ENCODE measurements around the gene KRTAP10-9.
"Not testable (repeated sequence)": the region's sequence is repeated elsewhere in the genome, so short reads cannot be mapped to it uniquely, and the experiment has no call there.

The KRTAP10-9 gene

GRCh38 chr21:44626673-44627143, at the start of gene KRTAP10-9:
TSS of gene KRTAP10-9 (plus strand) at chr21:44627093. CDS start at chr21:44627172, 79 bp downstream.
- TF ChIP-seq, protein P1, sequence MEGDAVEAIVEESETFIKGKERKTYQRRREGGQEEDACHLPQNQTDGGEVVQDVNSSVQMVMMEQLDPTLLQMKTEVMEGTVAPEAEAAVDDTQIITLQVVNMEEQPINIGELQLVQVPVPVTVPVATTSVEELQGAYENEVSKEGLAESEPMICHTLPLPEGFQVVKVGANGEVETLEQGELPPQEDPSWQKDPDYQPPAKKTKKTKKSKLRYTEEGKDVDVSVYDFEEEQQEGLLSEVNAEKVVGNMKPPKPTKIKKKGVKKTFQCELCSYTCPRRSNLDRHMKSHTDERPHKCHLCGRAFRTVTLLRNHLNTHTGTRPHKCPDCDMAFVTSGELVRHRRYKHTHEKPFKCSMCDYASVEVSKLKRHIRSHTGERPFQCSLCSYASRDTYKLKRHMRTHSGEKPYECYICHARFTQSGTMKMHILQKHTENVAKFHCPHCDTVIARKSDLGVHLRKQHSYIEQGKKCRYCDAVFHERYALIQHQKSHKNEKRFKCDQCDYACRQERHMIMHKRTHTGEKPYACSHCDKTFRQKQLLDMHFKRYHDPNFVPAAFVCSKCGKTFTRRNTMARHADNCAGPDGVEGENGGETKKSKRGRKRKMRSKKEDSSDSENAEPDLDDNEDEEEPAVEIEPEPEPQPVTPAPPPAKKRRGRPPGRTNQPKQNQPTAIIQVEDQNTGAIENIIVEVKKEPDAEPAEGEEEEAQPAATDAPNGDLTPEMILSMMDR (IDR thresholded peaks at IDR 0.05; ENCODE audit: insufficient read depth, low read depth, low read length, missing control alignments), result no peak
- DNase-seq (ENCODE audit: low read depth), result no peak
- no peak within 1 kb of the TSS for H3K4me3 ChIP-seq (ENCODE audit: low read length)

DNA sequence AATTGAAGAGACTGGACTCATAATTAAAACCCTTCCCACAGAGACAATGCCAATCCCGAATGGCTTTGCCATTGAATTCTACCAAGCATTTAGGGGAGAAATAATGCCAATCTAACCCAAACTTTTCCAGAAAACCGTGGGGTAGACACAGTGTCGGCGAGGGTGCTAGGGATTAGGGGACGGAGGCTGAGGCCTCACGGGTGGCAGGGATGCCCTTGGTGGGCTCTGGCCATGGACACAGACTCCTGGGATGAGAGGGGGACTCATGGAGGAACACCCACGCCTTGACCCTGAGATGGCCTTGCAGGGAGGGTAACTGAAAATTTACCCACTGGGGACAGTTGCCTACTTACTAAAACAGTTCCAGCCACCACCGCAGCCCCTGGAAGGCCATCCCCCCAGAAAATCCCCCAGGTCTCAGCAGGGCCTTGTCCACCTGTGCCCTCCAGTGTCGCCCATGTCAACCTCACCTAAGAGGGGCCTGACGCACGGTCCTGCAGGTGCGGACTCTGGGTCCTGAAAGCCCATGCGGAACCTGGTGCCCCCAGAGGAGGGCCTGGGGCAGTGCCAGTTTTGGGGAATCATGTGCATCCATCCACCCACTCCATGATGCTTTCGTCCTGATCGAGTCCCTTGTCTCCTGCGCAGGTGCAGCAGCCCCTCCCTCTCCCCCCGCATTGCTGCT, 48.4 kb upstream of the KRTAP10-9 start:
- H3K4me3 ChIP-seq (ENCODE audit: low read length), result no peak overlapping the region
- TF ChIP-seq, protein P1 (IDR thresholded peaks at IDR 0.05; ENCODE audit: insufficient read depth, low read depth, low read length, missing control alignments), result no peak
- DNase-seq (ENCODE audit: low read depth), result no peak

DNA sequence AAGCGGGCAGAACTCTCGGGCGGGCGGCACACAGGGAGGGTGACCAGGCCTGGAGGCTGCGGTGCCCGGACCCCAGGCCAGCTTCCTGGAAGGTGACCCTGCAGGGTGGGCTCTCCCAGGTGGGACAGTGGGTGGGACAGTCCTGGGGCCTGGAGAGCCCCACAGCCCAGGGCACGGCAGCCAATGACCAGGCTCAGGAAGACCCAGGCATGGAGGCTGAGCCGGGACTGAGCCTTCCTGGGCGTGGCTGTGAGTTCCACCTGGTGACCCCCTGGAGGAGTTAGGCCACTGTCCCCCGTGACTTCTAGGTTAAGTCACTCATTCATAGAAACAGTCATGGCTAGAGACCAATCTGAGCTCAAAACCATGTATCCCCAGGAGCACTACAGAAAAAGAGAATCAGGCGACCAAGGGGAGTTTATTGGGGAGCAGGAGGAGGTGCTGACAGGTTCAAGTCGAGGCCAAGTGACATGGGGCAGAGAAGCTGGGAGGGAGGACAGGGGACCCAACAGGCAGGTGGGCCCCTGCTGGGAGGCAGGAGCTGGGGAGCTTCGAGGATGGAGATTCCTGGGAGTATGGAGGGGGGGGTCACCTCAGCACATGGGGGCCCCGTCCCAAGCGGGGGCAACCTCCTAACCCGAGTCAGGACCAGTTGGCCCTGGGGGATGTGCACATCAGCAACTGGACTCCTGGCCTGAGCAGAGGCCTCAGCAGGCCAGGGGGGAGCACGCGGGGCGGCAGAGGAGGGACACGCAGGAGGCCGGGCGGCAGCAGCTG, 47.6 kb upstream of the KRTAP10-9 start:
- TF ChIP-seq, protein P1 (IDR thresholded peaks at IDR 0.05; ENCODE audit: insufficient read depth, low read depth, low read length, missing control alignments), result no peak
- H3K4me3 ChIP-seq (ENCODE audit: low read length), result no peak overlapping the region
- DNase-seq (ENCODE audit: low read depth), result no peak

GRCh38 chr21:44579833-44580144, 47.1 kb upstream of the KRTAP10-9 start:
- H3K4me3 ChIP-seq (ENCODE audit: low read length), result no peak overlapping the region
- TF ChIP-seq, protein P1 (IDR thresholded peaks at IDR 0.05; ENCODE audit: insufficient read depth, low read depth, low read length, missing control alignments), result no peak
- DNase-seq (ENCODE audit: low read depth), result no peak

DNA sequence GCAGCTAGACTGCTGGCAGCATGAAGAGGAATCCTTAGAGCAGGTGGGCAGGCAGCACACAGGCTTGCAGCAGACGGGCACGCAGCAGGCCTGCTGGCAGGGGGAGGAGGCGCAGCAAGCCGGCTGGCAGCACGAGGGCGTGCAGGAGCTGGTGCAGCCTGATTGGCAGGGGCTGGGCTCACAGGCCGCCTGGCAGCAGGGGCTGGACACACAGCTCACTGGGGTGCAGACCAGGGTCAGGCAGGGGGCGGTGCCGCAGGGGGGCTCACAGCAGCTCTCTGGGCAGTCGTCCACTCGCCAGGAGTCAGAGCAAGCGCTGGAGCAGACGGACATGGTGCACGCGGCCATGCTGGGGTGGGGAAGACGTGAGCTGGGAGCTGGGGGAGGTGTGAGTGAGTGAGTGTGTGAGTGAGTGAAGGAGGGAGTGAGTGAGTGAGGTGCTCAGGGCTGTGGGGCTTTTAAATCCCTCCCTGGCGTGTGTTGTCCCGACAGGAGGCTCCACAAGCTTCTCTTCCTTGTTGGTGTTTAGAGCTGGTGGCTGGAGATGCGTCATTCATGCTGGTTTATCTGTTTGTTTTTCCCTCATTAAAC, 46.6 kb upstream of the KRTAP10-9 start, which contains the start of gene KRTAP10-5:
Gene KRTAP10-5 (minus strand): TSS at position 374 of the 591 bp plus-strand sequence. CDS start 26 bp downstream, at position 348.
- not testable (repeated sequence) for DNase-seq (ENCODE audit: low read depth); H3K4me3 ChIP-seq (ENCODE audit: low read length)

GRCh38 chr21:44581158-44581557, 45.7 kb upstream of the KRTAP10-9 start:
- H3K4me3 ChIP-seq (ENCODE audit: low read length), result no peak overlapping the region
- no peak for DNase-seq (ENCODE audit: low read depth)
- TF ChIP-seq, protein P1 (IDR thresholded peaks at IDR 0.05; ENCODE audit: insufficient read depth, low read depth, low read length, missing control alignments), result no peak

- TF ChIP-seq, protein P1 (IDR thresholded peaks at IDR 0.05; ENCODE audit: insufficient read depth, low read depth, low read length, missing control alignments), result no peak
- H3K4me3 ChIP-seq (ENCODE audit: low read length), result no peak overlapping the region
- no peak for DNase-seq (ENCODE audit: low read depth)
These were observed 44.8 kb upstream of the KRTAP10-9 start for GRCh38 chr21:44582055-44582454.

Data from epithelial cell of esophagus (primary cell).